GM19099 (cell line): ENCODE measurements around the gene JHY.

Source experiments
- POLR2A ChIP-seq: IDR thresholded peaks from 3 replicates; pipeline ENCODE4 v1.6.1; 2011; ENCODE audit warnings: low read depth; ENCODE audit not compliant: insufficient read length; ENCODE audit errors: extremely low read depth

JHY gene

DNA sequence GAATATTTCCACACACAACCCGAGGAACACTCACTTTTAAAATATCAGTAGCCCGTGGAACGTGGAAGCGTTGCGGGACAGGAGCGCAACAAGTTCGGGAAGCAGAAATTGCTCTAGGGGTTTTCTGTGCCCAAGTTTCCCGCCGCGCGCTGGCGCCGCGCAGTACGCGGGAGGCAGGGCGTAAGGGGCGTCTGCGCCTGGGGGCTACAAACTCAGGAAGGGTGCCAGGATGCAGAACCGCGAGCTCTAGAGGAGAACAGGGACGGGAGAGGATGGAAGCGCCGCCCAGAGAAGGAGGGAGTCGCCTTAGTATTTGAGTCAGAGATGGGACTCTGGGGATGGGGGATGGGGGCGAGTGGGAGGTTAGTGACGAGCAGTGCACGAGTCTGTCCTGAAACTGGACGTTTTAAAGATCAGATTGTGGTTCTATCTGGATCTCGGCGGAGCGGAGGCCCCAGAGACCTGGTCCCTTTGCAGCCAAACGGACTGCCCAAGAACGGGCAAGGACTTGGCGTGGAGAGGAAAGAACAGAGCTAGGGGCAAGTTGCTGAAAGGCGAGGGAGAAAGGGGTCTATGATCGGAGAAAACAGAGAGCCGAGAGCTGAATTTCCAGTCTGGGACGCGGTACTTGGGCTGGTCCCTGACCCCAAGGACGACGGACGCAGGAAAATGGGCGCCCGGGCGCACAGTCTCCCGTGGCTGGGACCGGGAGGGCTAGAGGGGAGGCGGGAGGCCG lies 94.3 kb downstream of the JHY start:
- TF ChIP-seq POLR2A, result no peak

DNA sequence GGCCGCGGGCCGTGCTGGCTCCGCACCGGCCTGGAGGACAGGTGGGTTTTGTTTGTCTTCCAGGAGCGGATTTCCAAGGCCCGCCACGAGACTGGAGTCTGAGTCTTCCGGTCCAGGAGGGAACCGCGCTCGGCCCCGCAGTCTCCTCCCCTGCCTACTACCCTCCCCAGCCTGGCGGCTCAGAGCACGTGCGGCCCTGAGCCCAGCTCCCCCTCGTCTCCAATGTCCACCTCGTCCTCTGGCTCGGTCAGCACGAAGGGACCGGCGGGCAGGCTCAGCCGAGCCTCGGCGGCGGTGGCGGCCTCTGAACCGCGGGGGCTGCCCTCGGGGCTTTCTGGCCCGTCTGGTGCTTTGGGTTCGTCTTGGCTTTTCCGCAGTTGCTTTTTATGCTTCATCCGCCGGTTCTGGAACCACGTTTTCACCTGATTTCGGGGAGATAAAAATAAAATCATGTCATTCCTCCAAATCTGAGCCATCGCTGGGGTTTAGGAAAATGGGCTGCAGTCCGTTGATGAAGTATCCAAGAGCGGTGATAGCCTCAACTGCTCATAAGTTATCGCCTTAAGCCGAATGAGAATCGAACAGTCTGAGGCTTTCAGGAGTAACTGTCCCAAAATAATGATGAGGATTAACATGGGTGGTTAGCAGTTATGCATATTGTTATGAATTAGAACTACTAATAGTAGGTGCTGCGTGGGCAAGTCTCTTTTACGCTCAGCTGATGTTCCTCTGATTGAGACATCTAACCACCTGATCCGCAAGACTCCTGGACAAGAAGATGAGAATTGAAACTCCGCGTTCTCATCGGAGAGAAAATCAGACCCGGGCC lies 95.1 kb downstream of the JHY start:
- no peak for TF ChIP-seq POLR2A

DNA sequence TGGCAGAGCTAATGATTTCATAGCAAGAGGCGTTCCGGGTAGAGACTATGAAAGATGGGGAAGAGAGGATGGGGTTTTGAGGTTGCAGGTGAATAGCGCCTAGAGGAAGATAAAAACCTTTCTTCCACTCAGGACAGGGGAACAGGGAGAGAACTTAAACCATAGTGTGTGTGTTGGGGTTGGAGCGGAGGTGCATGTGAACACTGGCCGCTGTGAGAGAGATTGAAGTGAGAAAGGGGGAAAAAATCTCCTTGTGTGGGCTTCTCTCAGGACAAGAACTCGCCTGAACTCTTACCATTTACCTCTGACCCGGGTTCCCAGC lies 95.7 kb downstream of the JHY start:
- no peak for TF ChIP-seq POLR2A

DNA sequence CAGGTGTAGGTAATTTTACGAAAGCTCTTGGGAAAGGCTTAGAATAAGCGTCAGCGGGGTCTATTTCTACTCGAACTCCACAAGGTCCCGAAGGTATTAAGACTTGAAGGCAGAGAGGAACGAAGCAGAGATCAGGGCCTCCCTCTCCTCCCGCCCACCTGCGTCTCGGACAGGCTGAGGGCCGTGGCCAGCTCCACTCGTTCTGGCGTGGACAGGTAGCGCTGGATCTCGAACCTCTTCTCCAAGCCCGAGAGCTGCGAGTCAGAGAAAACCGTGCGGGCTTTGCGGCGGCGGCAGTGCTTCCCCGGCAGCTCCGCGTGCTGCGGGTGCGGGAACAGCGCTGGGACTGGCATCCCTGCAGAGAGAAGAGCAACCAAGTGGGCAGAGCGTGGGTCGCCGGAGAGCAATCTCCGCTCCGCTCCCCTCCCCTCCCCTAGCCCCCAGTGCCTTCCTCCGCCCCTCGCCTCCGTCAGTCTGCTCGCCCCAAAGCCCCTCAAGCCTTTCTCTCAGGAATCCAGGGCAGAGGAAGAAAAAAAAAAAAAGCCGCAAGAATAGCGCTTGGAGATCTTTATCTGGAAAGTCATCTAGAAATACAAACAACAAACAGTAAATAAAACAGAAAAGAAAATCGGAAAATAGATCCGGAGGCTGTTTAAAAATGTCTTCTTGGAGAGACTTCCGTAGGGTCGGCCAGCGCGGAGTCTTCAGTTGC lies 96.7 kb downstream of the JHY start:
- TF ChIP-seq POLR2A, result no peak

DNA sequence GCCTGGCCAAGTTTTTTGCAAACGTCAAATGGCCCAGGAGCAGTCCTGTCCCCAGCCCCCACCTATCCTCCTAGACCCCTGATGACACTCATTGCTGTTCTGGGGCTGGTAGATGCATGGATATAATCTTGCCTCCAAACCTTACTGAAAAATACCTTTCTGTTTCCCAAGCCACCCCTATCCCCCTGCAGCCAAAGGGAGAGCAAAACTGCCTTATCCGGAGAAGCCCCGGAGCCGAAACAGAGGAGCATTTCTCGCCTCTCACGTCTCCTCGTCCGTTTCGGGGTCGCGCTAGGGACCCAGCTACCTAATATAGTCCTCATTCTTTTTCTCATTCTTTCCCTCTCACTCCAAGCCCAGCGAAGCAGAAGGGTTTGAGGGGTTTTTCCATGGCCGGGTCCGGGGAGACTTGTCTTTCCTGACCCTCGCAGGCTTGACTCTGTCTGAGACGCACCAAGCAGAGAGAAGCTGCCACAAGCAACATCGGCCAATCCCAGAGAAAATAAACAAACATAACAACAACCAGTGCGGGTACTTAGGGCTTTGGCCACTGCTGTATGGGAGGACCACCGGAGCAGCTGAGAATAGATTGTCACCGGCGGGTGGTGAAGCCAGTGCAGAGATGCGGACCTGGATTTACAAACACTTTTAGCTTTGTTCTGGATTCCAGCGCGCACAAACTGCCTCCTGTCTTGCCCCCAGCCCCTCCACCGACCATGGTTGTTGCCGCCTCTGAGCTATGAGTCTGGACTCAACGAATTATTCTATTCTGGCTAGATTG lies 97.4 kb downstream of the JHY start:
- TF ChIP-seq POLR2A, result no peak

DNA sequence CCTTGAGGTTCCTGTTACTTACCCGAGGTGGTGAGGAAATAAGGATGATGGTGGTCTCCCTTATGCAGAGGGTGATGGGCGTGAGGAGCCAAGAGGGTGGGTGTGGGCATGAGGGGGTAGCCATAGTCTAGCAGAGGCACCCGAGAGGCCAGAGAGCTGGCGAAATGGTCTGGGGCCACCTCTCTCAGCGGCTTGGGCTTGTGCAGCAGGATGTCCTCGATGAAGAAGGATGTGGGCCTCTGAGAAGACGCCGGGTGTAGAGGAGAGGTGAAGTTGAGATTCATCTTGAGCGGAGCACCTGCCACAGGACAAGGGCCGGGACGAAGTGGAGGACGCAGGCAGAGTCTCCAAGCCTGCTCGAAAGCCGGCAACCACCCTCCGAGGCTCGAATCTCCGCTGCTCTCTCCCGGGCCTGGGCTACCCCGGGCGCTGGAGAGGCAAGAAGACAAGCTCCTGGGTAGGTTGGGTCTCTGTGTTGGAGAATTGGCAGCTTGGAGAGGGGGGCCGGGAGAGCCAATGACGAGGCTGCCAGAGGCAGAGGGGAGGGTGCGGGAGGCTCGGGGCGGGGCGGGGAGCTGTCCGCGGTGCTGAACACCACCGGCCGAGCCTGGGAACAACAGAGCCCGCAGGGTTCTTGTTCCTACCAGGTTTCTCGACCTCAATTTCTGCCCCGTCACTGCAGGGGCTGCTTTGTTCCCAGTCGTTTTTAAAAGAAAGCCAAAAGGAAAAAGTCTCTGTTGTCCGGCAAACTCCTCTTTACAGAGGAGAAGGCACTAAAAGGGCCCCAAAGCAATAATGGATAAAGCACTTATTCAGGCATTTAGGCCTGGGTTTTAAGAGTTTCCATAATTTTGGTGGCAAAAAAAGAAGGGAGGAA lies 99.1 kb downstream of the JHY start, which contains the start of gene BSX:
Gene BSX, minus strand, starts transcription at position 447 of the 877 bp plus-strand sequence. Its CDS starts 163 bp downstream, at position 284.
- no peak for TF ChIP-seq POLR2A

DNA sequence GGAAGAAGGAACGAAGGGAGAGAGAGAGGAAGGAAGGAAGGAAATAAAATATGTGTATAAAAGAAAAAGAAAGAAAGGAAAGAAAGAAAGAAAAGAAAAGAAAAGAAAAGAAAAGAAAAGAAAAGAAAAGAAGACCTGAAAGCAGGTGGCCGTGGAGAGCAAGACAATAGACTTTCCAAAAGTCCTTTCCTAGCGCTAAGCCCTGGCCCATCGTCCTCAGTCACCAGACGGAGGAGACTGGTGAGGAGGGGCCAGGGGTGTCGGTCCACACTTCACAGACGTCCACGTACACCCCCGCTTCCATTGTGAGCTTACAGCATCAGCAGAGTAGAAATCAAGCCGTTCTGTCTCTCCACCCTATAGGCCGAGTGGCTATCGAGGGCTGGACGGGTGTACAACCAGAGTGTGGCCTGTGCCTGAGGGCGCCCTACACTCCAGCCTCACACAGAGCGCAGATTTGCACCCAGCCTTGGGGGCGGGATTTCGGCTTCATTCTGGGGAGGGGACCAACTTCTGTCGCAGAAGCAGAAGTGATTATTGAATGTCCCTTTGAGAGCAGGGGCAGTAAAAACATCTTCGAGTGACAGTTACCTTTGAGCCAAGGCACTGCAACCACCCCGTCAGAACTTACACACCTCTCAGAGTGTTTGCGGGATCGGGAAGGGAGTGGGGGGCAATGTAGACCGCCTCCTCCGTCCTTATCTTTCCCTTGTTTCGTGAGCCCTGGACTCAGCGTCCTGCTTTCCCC lies 101.1 kb downstream of the JHY start:
- no peak for TF ChIP-seq POLR2A

DNA sequence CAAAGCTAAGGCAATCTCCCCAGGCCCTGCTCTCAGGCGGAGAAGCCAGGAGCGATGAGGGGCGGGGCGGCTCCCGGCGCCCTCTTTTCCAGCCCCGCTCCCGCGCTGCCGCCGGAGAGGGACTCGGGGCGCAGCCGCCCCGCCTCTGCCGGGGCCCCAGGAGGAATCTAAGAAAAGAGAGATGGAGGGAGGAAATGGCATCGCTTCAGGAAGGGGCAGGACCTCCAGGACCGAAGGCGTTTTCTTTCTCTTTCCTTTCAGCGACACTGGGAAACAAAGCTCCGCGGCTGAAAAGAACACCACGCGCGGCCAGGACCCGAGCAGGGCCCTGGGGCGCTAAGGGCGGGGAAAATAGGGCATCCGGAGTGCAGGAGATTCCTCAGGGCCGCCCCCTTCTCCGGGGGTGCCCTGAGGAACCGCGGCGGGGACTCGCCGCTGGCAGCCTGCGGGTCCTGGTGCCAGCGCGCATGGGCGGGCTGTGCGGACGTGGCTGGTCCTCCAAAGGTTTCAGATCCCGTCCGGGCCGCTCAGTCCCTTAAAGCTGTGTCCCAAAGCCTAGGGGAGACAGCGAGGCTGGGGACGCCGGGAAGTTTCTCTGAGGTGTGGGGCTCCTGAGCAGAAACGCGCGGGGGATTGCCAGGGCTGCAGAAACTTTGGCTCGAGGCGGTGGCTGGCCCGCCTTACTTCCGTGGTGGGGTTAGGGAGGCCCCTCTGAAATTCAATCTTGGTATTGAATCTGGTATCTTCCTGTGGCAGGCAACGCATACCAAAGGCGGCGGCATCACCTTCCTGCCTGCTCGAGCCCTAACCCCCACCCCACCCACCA lies 101.8 kb downstream of the JHY start:
- TF ChIP-seq POLR2A, result no peak

DNA sequence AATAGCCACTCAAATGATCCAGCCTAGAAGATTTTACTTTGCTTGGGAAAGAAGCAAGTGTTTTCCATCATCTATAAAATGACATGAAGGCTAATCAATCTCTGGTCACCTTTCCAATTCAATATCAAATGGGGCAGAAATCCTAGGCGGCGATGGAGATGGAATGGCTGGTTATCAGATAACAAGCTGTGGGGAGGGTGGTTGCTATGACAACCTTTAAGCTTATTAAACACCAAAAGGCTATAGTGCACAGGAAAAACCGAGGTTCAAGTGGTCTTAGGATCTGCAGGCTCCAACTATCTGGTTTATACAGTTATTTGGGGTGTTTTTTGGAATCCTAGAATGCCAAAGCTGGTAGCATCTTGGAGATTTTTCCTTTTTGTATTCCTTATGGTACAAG lies 113.0 kb downstream of the JHY start:
- no peak for TF ChIP-seq POLR2A

DNA sequence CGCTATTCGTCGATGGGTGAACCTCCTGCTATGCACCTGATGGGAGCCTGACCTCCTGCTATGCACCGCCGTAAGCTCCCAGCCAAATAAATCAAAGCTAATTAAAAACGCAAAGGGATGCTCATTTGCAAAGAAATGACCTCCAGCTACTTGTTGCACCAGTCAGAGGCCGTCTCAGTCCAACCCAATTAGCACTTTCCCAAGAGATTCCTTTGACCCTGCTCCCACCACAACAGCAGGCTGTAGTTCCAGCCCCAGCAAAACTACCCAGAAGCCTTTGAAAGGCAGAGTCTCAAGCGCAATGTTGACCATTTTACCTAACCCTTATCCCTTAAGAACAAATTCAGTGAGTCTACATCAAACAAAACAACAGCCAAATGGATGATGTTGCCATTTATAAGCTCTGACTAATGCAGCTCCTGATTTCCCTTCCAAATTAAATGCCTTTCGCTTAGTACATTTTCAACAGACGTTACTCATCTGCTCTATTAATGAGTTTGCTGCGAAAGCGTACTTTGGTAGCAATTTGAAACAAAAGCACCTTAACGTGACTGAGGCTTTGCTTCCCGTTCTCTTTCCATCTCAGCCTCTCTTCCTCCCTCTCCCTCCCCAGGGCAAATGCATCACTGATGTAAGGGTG lies 116.3 kb downstream of the JHY start:
- no peak for TF ChIP-seq POLR2A

DNA sequence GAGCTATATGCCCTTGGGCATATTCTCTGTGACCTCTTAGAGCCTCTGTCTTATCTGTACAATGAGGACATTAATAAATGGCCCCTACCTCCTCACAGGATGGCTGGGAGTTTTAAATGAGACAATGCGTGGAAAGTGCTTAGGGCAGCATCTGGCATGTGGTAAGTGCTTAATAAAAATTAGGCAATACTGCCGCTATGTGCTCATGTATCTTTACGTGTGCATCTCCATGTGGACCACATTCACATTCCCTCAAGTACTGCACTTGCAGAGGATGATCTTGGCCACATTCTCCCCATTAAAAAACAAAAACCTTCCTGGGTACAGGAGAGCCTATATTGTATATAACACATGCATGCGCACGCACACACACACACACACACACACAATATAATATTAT lies 118.2 kb downstream of the JHY start:
- TF ChIP-seq POLR2A, result no peak

DNA sequence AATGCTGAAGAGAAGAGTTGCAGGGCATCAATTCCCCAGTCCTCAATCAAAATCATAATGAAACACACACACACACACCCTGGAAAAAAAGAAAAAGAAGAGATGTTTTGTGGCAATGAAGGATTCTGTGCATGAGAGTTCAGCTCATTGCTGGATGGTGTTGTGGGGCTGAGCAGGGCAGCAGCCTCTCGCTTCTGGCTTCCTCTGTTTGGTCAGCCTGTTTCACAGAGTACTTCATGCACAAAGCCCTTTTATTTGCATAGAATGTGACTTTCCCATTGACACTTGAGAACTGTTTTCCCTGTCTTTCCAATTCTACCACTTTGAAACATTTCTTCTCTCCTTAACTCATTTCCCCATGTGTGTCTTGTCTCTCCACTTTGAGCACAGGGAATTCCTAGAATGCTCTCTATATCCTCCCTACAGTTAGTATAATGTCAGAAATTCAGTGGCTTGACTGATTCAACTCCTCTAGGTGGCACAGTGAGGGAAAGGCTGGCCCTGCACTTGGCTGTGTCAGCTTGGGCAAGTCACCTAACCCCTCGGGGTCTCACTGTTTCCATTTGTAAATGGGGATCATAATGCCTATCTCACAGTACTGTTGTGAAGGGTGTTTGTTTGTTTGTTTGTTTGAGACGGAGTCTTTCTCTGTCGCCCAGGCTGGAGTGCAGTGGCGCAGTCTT lies 124.4 kb downstream of the JHY start:
- no peak for TF ChIP-seq POLR2A
